IPS DF 4.7 (cell line): ENCODE measurements around the gene SHISA7.
"Not testable (repeated sequence)": the region's sequence is repeated elsewhere in the genome, so short reads cannot be mapped to it uniquely, and the experiment has no call there.

ENCODE experiments used
- DNase-seq: peaks from one replicate; pipeline ENCODE4 v3.0.0-alpha.2; 2013; ENCODE audit warnings: low spot score; ENCODE audit errors: extremely low read depth

Gene SHISA7

GRCh38 chr19:55421281-55421680, 21.8 kb downstream of the SHISA7 start:
- not testable (repeated sequence) for DNase-seq

- no peak for DNase-seq
These were observed 23.4 kb downstream of the SHISA7 start for GRCh38 chr19:55419624-55420236.

GRCh38 chr19:55419103-55419502, 24.0 kb downstream of the SHISA7 start:
- DNase-seq: no peak

GRCh38 chr19:55418185-55418584, 24.9 kb downstream of the SHISA7 start:
- DNase-seq: no peak

GRCh38 chr19:55410168-55410567, 32.9 kb downstream of the SHISA7 start:
- no peak for DNase-seq

- DNase-seq: not testable (repeated sequence)
These were observed 33.9 kb downstream of the SHISA7 start for GRCh38 chr19:55409179-55409578.

GRCh38 chr19:55408533-55408872, 34.6 kb downstream of the SHISA7 start:
- DNase-seq: no peak

GRCh38 chr19:55407800-55408532, 35.1 kb downstream of the SHISA7 start:
- peak; percentile 95 for DNase-seq

GRCh38 chr19:55407550-55407799, 35.6 kb downstream of the SHISA7 start, which contains the start of gene UBE2S:
TSS of gene UBE2S (minus strand) at chr19:55407788. CDS start at chr19:55407589, 199 bp downstream.
- not testable (repeated sequence) for DNase-seq

- DNase-seq: no peak
These were observed 36.1 kb downstream of the SHISA7 start for GRCh38 chr19:55406826-55407549.

- no peak for DNase-seq
These were observed 36.8 kb downstream of the SHISA7 start for GRCh38 chr19:55406091-55406825.

- no peak for DNase-seq
These were observed 37.5 kb downstream of the SHISA7 start for GRCh38 chr19:55405638-55406037.

- no peak for DNase-seq
These were observed 40.6 kb downstream of the SHISA7 start for GRCh38 chr19:55402509-55402908.

GRCh38 chr19:55401390-55401789, 41.7 kb downstream of the SHISA7 start:
- not testable (repeated sequence) for DNase-seq

GRCh38 chr19:55400281-55401087, 42.6 kb downstream of the SHISA7 start:
- DNase-seq: no peak

- DNase-seq: no peak
These were observed 44.7 kb downstream of the SHISA7 start for GRCh38 chr19:55398200-55398925.

- DNase-seq: no peak
These were observed 50.0 kb downstream of the SHISA7 start for GRCh38 chr19:55392820-55393761.

GRCh38 chr19:55391702-55392615, 51.1 kb downstream of the SHISA7 start:
- no peak for DNase-seq
